Stimulated activated CD4-positive, alpha-beta T cell treated with anti-CD3 and anti-CD28 coated beads, TNF-alpha, amount 100 ng/mL, for 24 hours (primary cell): ENCODE measurements around the gene UPK1B.
A peak's percentile ranks its signal among the peaks of the same experiment; 100 is the strongest.

Experiments
- DNase-seq, 3 experiments: peaks; one replicate each; pipeline ENCODE4 v3.0.0-alpha.2; 2020; ENCODE audit warnings: low read depth in 3 of 3

UPK1B gene

GRCh38 chr3:119176778-119177177, 3.4 kb downstream of the UPK1B start:
- DNase-seq = no peak

GRCh38 chr3:119177321-119177720, 3.9 kb downstream of the UPK1B start:
- DNase-seq = no peak

- no peak for DNase-seq
Observed at GRCh38 chr3:119181765-119182164, 8.4 kb downstream of the UPK1B start.

- no peak for DNase-seq
Observed at GRCh38 chr3:119184111-119184510, 10.7 kb downstream of the UPK1B start.

GRCh38 chr3:119184796-119185570, 11.6 kb downstream of the UPK1B start:
- DNase-seq = no peak

- DNase-seq = no peak
Observed at GRCh38 chr3:119187266-119187665, 13.9 kb downstream of the UPK1B start.

GRCh38 chr3:119191800-119192199, 18.4 kb downstream of the UPK1B start:
- no peak for DNase-seq

- no peak for DNase-seq
Observed at GRCh38 chr3:119194237-119195150, 21.1 kb downstream of the UPK1B start.

- no peak for DNase-seq
Observed at GRCh38 chr3:119195151-119195476, 21.7 kb downstream of the UPK1B start.

- DNase-seq = no peak
Observed at GRCh38 chr3:119195911-119196310, 22.5 kb downstream of the UPK1B start.

- DNase-seq = no peak
Observed at GRCh38 chr3:119205209-119205608, 31.8 kb downstream of the UPK1B start.

GRCh38 chr3:119205685-119206084, 32.3 kb downstream of the UPK1B start:
- DNase-seq = no peak

GRCh38 chr3:119206611-119207511, 33.5 kb downstream of the UPK1B start:
- no peak for DNase-seq

- no peak for DNase-seq
Observed at GRCh38 chr3:119207512-119207875, 34.1 kb downstream of the UPK1B start.

GRCh38 chr3:119211193-119211592, 37.8 kb downstream of the UPK1B start:
- no peak for DNase-seq

- DNase-seq = no peak
Observed at GRCh38 chr3:119211803-119212202, 38.4 kb downstream of the UPK1B start.

- DNase-seq = peak in 2 of 3 experiments; percentile 3 to 18
Observed at GRCh38 chr3:119219069-119219468, 45.7 kb downstream of the UPK1B start.

- DNase-seq = no peak
Observed at GRCh38 chr3:119220198-119220597, 46.8 kb downstream of the UPK1B start.

GRCh38 chr3:119220970-119221667, 47.7 kb downstream of the UPK1B start:
- no peak for DNase-seq

- no peak for DNase-seq
Observed at GRCh38 chr3:119221779-119222320, 48.5 kb downstream of the UPK1B start.

GRCh38 chr3:119222391-119222790, 49.0 kb downstream of the UPK1B start:
- no peak for DNase-seq
